GM19193 (cell line): Measurements from ENCODE around the gene FXN.

ENCODE experiments used
- POLR2A ChIP-seq: IDR thresholded peaks from 4 replicates; pipeline ENCODE4 v1.6.1; 2011; ENCODE audit not compliant: insufficient read depth, insufficient read length; ENCODE audit errors: extremely low read depth

FXN gene

GRCh38 chr9:69134412-69134811 lies 98.9 kb downstream of the FXN start:
- TF ChIP-seq POLR2A, result no peak

GRCh38 chr9:69136185-69136584 lies 100.6 kb downstream of the FXN start:
- no peak for TF ChIP-seq POLR2A

- TF ChIP-seq POLR2A, result no peak
These were observed 101.2 kb downstream of the FXN start for GRCh38 chr9:69136779-69137178.

GRCh38 chr9:69137311-69137710 lies 101.8 kb downstream of the FXN start:
- TF ChIP-seq POLR2A, result no peak

- TF ChIP-seq POLR2A, result no peak
These were observed 104.0 kb downstream of the FXN start for GRCh38 chr9:69139596-69139995.

- TF ChIP-seq POLR2A, result no peak
These were observed 104.7 kb downstream of the FXN start for GRCh38 chr9:69140123-69140735.

GRCh38 chr9:69141851-69142250 lies 106.3 kb downstream of the FXN start:
- TF ChIP-seq POLR2A, result no peak

GRCh38 chr9:69143291-69143690 lies 107.7 kb downstream of the FXN start:
- TF ChIP-seq POLR2A, result no peak

GRCh38 chr9:69145144-69145715 lies 109.7 kb downstream of the FXN start:
- no peak for TF ChIP-seq POLR2A

GRCh38 chr9:69147041-69147834 lies 111.7 kb downstream of the FXN start:
- TF ChIP-seq POLR2A, result no peak

GRCh38 chr9:69149321-69149807 lies 113.8 kb downstream of the FXN start:
- no peak for TF ChIP-seq POLR2A
